Smooth muscle cell (in vitro differentiated cells): ENCODE results near the gene PEMT. TPM values are rescaled to one million over a fixed set of nuclear protein-coding genes. Genes with fewer than 3 reads are reported as not detected.

Source experiments
- DNase-seq: peaks from one replicate; lab custom pipeline; 2025; ENCODE audit not compliant: unreplicated experiment; lab: John Stamatoyannopoulos, UW
- H2AFZ ChIP-seq: fragments of 200-600 bp; sonication (generic); 2 replicates; pipeline ENCODE4 v1.6.0; 2016; ENCODE audit warnings: antibody characterized with exemption, low read depth, mild to moderate bottlenecking
- H3F3A ChIP-seq: fragments of 200-600 bp; sonication (generic); 2 replicates; pipeline ENCODE4 v1.6.0; 2017; ENCODE audit warnings: antibody characterized with exemption, low read depth
- H3K27ac ChIP-seq: fragments of 200-600 bp; sonication (generic); 2 replicates; pipeline ENCODE4 v1.5.1; 2016; ENCODE audit warnings: low read depth, mild to moderate bottlenecking
- H3K27me3 ChIP-seq: fragments of 200-600 bp; sonication (generic); 2 replicates; pipeline ENCODE4 v1.6.1; 2016; ENCODE audit warnings: low read depth, mild to moderate bottlenecking
- H3K36me3 ChIP-seq: fragments of 200-600 bp; sonication (generic); 2 replicates; pipeline ENCODE4 v1.5.1; 2016; ENCODE audit warnings: low read depth
- H3K4me1 ChIP-seq: fragments of 200-600 bp; sonication (generic); 2 replicates; pipeline ENCODE4 v1.5.1; 2016; ENCODE audit warnings: low read depth
- H3K4me2 ChIP-seq: fragments of 200-600 bp; sonication (generic); 2 replicates; pipeline ENCODE4 v1.6.0; 2016; ENCODE audit warnings: mild to moderate bottlenecking
- H3K4me3 ChIP-seq: fragments of 200-600 bp; sonication (generic); 2 replicates; pipeline ENCODE4 v1.5.1; 2016; ENCODE audit warnings: mild to moderate bottlenecking
- H3K79me2 ChIP-seq: fragments of 200-600 bp; sonication (generic); 2 replicates; pipeline ENCODE4 v1.6.0; 2016; ENCODE audit warnings: low read depth, mild to moderate bottlenecking
- H3K9ac ChIP-seq: fragments of 200-600 bp; sonication (generic); 2 replicates; pipeline ENCODE4 v1.6.0; 2016; ENCODE audit warnings: low read depth
- H3K9me3 ChIP-seq: fragments of 200-600 bp; sonication (generic); replicated peaks from 2 replicates; pipeline ENCODE4 v1.5.1; 2016; ENCODE audit warnings: low read depth
- H4K20me1 ChIP-seq: fragments of 200-600 bp; sonication (generic); 2 replicates; pipeline ENCODE4 v1.6.0; 2016; ENCODE audit warnings: low read depth
- CTCF ChIP-seq: fragments of 200-600 bp; sonication (generic); IDR thresholded peaks from 2 replicates; pipeline ENCODE4 v1.5.1; 2017; ENCODE audit warnings: borderline replicate concordance, mild to moderate bottlenecking, antibody characterized with exemption; ENCODE audit not compliant: insufficient read depth, poor library complexity, severe bottlenecking
- whole genome bisulfite sequencing: methylation state at CpG from one replicate; pipeline ENCODE4 v1.1.7; 2016; ENCODE audit warnings: low lambda C conversion rate; 5-methylcytosine and 5-hydroxymethylcytosine counted together
- polyA plus RNA-seq: library from polyadenylated mRNA; unstranded; fragments of >200 nt; fragmentation: Nextera tagmentation; extraction: Ambion mirVana; gene quantifications from 2 replicates; pipeline ENCODE4 v1.2.1, GENCODE V29; 2016
- total RNA-seq: library from RNA; depleted of rRNA; stranded (reverse); fragments of >200 nt; gene quantifications from 2 replicates; pipeline ENCODE4 v1.2.3, GENCODE V29; 2014

Gene PEMT
- total and polyA plus RNA-seq, 2 experiments from 2014 or later, result 43.8 to 69.9 TPM

DNA sequence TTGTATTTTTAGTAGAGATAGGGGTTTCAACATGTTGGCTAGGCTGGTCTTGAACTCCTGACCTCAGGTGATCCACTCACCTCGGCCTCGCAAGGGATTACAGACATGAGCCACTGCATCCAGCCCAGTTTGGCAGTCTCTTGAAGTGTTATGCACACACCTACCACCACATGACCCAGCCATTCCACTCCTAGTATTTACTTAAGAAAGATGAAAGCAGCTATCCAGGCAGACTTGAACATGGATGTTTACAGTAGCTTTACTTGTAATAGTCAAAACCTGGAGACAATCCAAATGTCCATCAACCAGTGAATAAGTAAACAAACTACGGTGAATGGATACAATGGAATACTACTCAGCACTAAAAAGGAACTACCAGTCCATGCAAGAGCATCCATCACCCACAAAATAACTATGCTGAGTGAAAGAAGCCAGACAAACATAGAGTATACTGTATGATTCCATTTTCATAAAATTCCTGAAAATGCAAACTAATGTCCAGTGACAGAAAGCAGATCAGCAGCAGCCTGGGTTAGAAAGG lies 57.5 kb downstream of the PEMT start:
- Histone ChIP-seq H3K36me3 (no peaks in the 10 kb centered on the region), H3K4me3 (no peak overlapping the region), H4K20me1 (peaks cover 4% of the 10 kb centered on the region), H3K4me1 (no peaks in the 10 kb centered on the region), H3K9ac (no peak overlapping the region), H3K79me2 (no peaks in the 10 kb centered on the region), H3K27me3 (no peaks in the 10 kb centered on the region), H3K4me2 (no peak overlapping the region), H3K9me3 (no peaks in the 10 kb centered on the region), H3K27ac (no peak overlapping the region), H2AFZ (no peak overlapping the region), H3F3A (no peaks in the 10 kb centered on the region)
- 99% methylated on average over 3 of the region's 3 CpGs for WGBS
- no peak for DNase-seq
- TF ChIP-seq CTCF, result no peak

GRCh38 chr17:17532991-17533390 lies 58.5 kb downstream of the PEMT start:
- DNase-seq, result no peak

GRCh38 chr17:17531156-17531555 lies 60.4 kb downstream of the PEMT start:
- WGBS, result 81% methylated on average over 4 of the region's 4 CpGs
- Histone ChIP-seq H3K4me1 (no peaks in the 10 kb centered on the region), H3K36me3 (no peaks in the 10 kb centered on the region), H3K27me3 (no peaks in the 10 kb centered on the region), H3K4me3 (no peak overlapping the region), H3K9me3 (no peaks in the 10 kb centered on the region), H3F3A (no peaks in the 10 kb centered on the region), H4K20me1 (peaks cover 4% of the 10 kb centered on the region), H3K9ac (no peak overlapping the region), H2AFZ (no peak overlapping the region), H3K27ac (no peak overlapping the region), H3K79me2 (no peaks in the 10 kb centered on the region), H3K4me2 (no peak overlapping the region)
- TF ChIP-seq CTCF, result no peak
- DNase-seq, result no peak

More at GRCh38 chr17:17532991-17533390, 58.5 kb downstream of the PEMT start:
- Histone ChIP-seq H3F3A (no peaks in the 10 kb centered on the region), H3K4me2 (no peak overlapping the region), H3K79me2 (no peaks in the 10 kb centered on the region), H3K9ac (no peak overlapping the region), H3K4me1 (no peaks in the 10 kb centered on the region), H2AFZ (no peak overlapping the region), H3K4me3 (no peak overlapping the region), H3K27ac (no peak overlapping the region), H3K36me3 (no peaks in the 10 kb centered on the region), H3K27me3 (no peaks in the 10 kb centered on the region), H3K9me3 (no peaks in the 10 kb centered on the region), H4K20me1 (peaks cover 4% of the 10 kb centered on the region)
- no peak for TF ChIP-seq CTCF
- 94% methylated on average over 1 of the region's 1 CpG for WGBS
